IPS-11a (cell line): ENCODE results near the gene WDR36.

Source experiments
- H3K4me3 ChIP-seq: one replicate; pipeline ENCODE4 v1.5.1; 2013; ENCODE audit warnings: low read depth, low read length, control low read depth

The WDR36 gene

DNA sequence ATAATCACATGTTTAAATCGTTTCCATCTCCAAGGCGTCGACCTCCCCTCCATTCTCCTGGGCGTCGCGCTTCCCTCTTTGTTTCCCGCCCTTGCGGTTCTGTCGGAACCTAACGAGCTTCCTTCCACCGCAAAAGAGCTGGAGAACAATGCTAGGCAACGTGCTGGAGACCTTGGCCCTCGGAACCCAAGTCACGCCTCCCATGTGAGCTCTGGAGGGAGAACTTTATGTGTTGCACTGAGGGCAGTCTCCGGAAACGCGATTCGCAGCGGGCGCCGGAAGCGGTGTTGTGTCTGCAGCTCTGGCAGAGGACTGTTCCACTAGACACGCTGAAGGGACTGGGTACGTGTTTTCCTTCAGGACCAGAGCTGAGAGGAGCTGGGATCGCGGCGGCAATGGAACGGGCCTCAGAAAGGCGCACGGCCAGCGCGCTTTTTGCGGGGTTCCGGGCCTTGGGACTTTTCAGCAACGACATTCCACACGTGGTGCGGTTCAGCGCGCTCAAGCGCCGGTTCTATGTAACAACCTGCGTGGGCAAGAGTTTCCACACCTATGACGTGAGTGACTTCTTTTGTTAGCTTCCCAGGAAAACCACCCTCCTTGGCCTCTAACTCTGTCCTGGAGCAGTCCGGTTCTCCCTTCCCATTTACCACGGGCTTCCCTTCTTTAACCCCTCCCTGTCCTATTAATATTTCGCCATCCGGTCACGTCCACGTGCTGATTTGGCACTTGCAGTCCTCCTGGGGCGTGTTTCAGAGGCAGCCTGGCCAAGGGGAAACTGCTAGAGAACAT, at the start of gene WDR36:
TSS of gene WDR36 (plus strand) at position 287 of the 792 bp plus-strand sequence. CDS start at position 396, 109 bp downstream.
- peak within 1 kb of the TSS; percentile 100 for H3K4me3 ChIP-seq

DNA sequence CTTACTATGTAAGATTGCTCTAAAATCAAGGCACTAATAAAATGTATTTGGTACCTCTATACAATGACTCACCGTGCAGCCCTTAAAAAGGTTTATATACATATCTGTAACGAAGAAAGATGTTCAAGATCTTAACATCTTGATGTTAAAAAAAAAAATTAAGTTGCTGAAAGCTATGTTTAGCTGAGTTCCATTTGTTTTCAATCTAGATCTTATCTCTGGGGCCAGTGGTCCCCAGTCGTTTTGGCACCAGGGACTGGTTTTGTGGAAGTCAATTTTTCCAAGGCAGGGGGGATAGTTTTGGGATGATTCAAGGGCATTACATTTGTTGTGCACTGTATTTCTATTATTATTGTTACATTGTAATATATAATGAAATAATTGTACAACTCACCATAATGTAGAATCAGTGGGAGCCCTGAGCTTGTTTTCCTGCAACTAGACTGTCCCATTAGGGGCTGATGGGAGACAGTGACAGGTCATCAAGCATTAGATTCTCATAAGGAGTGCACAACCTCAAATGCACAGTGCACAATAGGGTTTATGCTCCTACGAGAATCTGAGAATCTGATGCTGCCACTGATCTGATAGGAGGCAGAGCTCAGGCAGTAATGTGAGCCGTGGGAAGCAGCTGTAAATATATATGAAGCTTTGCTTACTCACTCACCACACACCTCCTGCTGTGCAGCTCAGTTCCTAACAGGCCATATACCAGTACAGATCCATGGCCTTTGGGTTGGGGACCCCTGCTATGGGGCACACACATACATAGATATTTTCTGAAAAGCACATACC, 48.2 kb upstream of the WDR36 start:
- H3K4me3 ChIP-seq: no peak overlapping the region

DNA sequence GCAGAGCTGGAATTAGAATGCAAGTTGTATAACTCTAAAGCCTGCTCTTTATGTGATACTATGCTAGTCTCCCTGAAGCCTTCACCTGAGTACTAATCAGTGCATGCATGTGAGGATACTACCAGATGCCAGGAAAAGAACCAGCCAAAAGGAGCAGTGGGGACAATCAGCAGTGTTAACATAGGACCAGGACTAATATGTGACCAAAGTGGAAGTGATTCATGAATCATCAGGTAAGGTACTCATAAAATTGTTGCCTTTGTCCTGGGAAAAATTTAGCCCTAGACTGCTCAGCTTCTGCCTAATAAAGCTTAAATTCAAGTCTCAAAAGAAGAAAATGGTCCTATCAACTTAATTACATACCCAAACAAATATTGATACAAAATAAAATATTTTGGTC, 34.1 kb upstream of the WDR36 start:
- H3K4me3 ChIP-seq: no peak overlapping the region

DNA sequence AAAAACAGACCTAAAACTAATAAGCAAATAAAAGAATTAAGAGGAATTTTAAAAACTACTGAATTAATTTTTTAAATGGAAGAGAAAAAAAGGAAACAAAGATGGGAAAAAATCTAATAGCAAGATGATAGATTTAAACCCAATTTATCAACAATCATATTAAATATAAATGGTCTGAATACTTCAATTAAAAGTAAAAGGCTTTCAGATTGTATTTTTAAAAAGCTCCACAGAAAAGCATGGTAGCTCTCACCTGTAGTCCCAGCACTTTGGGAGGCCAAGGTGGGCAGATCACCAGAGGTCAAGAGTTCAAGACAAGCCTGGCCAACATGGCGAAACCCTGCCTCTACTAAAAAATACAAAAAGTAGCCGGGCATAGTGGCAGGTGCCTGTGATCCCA, 32.0 kb upstream of the WDR36 start:
- H3K4me3 ChIP-seq: no peak overlapping the region

DNA sequence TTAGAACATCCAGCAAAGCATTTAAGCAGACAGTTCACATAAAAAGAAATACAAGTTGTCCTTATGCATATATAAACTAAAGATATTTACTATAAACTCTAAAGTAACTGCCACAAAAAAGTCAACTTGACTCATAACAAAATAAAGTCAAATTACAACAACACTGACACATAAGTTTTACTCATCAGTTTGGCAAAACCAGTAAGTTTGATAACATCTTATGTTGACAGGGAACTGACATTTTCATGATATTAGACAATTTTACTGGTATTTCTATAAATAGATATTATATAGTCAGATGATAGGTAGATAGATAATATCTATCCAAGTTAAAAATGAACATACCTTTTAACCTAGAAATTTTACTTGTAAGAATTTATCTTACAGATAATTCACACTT, 30.5 kb upstream of the WDR36 start:
- no peak overlapping the region for H3K4me3 ChIP-seq

DNA sequence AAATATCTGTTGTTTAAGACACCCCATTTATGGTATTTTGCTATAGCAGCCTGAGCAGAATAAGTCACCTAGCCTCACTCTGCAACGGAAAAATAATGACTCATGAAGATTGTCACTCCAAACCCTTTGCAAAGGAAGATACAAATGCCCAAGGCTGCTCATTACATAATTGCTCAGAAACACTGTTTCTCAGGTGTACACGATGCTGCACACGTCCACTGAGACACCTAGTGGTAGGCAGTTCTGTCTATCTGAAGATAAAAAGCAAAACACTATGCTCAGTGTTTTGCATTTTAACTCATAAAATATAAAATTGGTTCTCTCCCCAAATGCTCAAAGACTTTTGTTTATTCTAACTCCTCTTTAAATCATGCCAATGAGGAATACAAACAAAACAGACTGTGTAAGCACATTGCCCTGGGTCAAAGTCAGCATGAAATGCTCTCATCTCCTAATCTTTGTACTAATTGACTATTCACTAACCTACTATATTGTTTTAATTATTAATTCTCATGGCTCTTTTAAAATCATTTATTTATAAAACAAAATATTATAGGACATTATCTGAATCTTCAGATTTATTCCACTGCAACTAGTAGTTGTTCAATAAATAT, 28.3 kb upstream of the WDR36 start:
- H3K4me3 ChIP-seq: no peak overlapping the region

DNA sequence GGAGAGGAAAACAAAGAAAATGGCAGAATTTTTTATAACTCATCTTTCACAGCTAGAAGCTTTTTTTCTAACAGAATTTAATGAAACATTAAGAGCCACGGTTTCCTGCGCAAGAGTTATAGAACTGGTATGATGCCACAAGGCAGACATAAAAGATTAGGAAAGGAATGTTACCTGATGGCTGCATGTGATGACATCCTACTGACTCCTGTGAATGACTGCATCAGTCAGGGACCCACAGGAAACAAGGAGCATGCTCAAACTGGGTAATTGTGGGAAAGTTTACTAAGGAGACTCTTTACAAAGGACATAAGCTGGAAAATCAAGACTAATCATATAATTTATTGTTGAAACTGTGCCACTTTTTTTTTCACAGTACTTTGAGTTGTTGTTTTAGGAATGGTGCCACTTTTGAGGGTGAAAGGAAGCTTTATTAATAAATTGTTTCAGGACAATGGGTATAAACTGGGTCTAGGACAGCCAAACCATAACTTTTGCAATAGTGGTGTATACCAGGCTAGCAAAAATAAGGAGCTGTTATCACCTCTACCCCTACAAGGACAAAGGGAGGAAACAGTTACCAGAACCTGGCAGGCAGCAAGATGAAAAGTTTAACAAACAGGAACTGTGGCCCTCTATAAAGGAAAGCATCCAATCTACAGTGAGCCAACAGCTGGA, 25.7 kb upstream of the WDR36 start:
- H3K4me3 ChIP-seq: no peak overlapping the region

DNA sequence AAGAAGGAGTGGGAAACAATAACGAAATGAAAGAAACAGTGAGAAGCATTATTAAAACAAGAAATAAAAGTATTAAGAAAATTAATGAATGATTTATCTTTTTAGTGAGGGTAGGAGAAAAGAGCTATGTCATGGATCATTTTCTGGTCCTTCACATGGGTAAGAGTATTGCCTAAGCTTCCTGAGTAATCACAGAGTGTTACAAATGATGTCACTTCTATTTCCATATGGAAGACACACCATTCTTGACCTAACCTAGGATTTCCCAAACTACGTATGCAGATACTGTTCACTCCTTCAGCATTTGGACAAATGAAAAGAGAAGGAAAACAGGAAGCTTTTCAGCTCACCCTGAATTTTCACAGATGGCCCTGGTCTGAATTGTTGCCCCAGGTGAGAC, 23.9 kb upstream of the WDR36 start:
- no peak overlapping the region for H3K4me3 ChIP-seq

DNA sequence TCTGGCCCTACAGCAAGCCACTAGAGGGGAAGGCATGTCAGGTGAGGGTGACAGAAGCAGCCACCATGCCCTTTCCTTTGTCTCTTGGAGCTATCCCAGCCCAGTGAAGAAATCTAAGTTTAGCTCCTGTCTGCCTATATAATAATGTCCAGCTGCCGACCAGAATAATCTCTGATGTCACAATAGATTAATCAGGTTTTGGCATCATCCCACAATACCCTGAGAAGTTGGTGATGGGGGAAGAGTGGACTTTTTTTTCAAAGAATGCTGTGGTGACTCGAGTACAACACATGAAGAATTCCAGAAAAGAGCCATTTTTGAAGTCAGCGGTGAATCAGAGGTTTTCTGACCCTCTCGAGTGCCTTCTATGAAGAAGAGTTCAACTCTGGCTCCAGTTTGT, 22.3 kb upstream of the WDR36 start:
- no peak overlapping the region for H3K4me3 ChIP-seq

DNA sequence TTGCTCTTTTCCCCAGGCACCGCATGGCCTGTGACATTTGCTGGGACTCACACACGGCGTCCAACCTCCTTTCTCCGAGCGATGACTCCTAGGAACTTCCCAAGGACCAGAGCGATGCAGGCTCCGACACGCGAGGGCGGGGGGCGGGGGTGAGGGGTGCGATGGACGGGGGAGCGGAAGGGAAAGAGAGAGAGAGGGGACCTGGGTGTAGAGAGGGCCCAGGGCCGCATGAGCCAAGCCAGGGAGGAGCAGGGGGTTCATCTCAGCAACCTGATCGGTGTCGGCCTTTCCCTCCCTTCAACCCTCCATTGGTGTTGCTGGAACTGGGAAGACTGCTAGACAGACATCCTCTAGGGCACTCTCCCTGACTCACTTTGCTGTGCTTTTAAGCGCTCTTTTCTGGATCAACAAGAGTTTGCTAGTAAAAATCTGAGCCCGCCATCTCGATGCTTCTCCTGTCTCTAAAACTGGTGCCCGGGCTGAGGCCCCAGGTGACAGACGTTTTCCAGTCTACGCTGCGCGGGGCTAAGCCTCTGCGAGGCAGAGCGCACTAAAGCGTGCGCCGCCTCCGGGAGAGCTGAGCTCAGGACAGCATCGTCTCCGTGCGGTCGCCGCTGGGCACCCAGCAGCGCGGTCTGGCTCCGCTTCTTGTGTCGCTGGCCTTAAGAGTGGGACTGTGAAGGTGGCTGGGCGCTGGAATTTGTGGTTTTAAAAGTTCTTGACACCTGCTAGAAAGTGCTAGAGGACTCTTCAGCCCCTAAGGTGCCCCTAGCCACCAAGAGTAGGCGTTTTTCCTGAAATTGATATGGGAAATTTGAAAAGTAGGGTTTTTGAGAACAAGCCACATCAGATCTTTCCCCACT, 21.6 kb upstream of the WDR36 start:
- H3K4me3 ChIP-seq: peak overlapping the region; percentile 10

DNA sequence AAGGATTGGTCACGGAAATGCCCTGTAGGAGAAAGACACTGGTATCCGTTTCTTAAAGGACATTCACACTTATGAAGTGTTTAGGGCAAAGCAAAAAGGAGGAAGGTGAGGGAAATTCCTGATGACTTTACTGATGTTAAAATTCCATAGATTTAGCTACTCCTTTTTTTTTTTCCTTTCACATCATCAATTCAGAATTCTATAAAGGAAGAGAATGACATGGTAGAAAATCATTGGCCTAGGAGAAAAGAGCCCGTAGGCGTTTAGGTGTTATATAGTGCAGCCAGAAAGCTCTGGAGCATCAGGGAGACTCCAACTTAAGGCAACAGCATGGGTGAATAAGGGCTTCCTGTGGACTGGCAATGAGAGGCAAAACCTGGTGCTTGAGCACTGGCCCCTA, 20.7 kb upstream of the WDR36 start, which contains the start of gene TSLP:
TSS of gene TSLP (plus strand) at position 301 of the 400 bp plus-strand sequence. CDS start 178 bp downstream, outside the sequence.
- H3K4me3 ChIP-seq: peak within 1 kb of the TSS; percentile 10

DNA sequence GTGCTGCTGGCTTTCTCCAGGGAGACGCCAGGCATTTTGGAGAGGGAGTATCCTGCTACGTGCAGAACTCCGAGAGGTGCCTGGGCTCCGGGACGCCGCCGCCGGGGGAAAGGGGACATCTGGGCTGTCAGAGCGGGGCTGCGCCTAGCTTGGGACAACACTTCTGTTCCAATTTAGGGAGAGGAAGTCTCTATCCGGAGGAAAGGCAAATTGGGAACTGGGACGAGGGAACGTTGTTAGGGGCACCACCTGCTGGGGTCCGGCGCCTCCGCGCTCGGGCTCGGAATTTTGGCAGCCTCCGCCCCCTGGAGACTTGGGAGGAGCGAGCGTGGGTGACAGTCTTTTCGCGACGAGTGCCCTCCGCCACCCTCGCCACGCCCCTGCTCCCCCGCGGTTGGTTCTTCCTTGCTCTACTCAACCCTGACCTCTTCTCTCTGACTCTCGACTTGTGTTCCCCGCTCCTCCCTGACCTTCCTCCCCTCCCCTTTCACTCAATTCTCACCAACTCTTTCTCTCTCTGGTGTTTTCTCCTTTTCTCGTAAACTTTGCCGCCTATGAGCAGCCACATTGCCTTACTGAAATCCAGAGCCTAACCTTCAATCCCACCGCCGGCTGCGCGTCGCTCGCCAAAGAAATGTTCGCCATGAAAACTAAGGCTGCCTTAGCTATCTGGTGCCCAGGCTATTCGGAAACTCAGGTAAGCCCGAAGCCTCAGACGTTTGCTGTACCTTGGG, 19.0 kb upstream of the WDR36 start:
- peak overlapping the region; percentile 69 for H3K4me3 ChIP-seq

DNA sequence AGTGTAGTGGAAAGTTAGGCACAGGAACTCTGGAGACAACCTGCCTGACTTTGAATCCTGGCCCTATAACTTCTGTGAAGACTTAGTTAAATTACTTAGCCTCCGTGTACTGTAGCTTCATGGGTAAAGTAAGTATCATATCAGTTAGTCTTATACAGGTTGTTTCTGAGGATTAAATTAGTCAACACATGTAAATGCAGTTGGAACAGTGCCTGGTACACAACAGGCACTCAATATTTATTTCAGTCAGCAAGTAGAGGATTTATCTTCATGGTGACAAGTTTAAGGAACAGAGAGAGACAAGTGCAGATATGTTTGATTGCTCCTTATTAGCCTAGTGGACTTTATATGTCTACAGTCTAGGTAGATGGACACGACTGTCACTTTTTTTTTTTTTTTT, 17.9 kb upstream of the WDR36 start:
- H3K4me3 ChIP-seq: peak overlapping the region; percentile 69

DNA sequence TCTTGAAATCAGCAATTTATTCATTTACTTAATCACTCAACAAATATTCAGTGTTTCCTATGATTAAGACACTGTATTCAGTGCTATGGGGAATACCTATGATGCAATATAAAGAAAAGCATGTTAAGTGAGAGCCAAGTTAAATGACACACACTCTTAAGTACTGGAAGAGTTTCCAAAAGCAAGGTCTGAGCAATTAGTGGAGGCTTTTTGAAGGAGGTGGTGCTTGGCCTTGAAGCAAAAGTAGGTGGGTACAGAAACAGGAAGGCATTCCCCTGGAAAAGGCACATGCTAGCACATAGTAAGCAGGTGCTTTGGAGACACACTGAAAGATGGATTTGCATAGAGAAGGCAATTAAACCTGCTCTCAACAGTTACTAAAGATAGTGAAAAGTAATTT, 16.6 kb upstream of the WDR36 start:
- no peak overlapping the region for H3K4me3 ChIP-seq

DNA sequence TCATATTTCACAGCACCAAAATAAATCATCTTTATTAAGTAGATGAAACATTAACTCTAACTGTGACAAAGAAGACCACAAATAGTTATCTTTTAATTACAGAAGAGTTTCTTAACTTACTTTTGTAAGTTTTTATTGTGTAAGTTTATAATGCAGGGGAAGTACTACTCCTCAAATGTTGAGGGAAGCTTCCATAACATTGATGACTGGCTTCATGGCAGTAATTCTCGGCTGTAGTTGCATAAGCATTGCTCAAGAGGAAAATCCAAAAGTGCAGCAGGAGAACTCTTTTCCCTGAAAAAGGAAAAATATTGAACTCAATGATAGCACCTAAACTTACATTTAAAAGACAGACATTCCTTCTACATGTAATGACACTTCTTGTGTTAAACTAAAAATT, 16.1 kb upstream of the WDR36 start:
- no peak overlapping the region for H3K4me3 ChIP-seq

DNA sequence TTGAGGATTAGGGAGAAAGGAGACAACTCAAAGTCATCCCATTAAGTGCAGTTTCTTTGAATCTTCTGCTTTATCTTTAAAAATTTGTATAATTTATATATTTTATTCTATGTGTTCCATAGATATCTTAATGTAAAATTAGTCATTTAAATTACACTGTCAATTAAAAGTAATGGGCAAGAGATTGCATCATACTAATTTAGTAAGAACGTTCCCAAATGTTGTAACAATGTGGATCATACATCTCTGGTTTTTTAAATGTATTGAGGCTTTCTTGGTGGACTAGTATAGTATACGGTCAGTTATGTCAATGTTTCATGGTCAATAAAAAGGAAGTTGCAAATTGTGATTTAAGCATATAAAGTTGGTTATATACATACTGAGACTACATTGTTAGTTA, 14.5 kb upstream of the WDR36 start:
- no peak overlapping the region for H3K4me3 ChIP-seq

DNA sequence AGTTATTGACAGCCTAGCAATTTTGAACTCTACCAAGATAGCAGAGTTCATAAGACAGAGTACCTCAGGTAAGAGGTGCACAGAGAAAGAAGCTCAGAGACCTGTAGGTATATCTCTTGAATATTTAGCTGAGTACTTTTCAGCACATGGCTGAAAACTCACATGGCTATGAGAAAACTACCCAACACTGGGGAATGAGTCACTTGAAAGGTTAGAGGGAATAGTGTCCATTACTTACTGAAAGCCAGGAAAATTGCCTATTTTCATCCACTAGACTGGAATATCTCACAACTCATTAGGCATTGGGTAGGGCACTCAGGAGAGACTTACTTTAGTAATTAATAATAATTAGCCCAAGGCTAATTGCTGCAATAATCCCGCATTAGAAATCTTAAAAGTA, 12.3 kb upstream of the WDR36 start:
- H3K4me3 ChIP-seq: no peak overlapping the region

DNA sequence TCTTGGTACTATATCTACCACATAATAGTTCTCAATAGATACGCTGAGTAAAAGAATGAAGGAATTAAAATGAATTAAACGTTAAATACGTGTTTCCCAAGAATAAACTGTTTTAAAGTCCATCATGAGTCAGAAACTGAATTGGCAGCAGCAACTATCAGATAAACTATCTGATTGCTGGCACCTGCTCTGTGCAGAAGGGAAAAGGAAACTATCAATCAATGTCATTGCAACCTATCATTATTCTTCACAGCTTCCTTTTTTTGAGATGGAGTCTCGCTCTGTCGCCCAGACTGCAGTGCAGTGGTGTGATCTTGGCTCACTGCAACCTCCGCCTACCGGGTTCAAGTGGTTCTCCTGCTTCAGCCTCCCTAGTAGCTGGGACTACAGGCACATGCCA, 8.8 kb upstream of the WDR36 start:
- H3K4me3 ChIP-seq: no peak overlapping the region

DNA sequence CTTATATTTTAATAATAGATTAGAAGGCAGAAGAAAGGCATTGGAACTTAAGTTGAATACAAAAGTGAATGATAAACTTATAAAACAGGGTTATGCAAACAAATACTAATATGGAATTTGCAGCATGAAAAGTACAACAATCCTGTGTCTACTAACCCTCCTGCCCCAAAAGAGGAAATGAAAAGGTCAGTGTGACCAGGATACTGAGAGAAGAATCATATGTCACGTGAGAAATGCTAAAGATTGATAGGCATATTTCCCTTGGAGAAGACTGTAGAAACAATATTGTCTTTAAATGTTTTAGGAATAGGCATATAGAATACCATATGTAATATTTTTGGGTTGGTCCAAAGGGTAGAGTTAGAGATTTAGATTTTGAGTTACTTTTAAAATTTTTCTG, 3.8 kb downstream of the WDR36 start:
- H3K4me3 ChIP-seq: no peak overlapping the region
